Activated T-helper 1 cell treated with Interleukin-2 at 50 U/mL for 16 hours (primary cell): ENCODE data around the gene INTS1.
"Not testable (repeated sequence)": the region's sequence is repeated elsewhere in the genome, so short reads cannot be mapped to it uniquely, and the experiment has no call there.

Experiments
- DNase-seq: peaks from one replicate; pipeline ENCODE4 v3.0.0-alpha.2; 2020; ENCODE audit warnings: low read depth

INTS1 gene

DNA sequence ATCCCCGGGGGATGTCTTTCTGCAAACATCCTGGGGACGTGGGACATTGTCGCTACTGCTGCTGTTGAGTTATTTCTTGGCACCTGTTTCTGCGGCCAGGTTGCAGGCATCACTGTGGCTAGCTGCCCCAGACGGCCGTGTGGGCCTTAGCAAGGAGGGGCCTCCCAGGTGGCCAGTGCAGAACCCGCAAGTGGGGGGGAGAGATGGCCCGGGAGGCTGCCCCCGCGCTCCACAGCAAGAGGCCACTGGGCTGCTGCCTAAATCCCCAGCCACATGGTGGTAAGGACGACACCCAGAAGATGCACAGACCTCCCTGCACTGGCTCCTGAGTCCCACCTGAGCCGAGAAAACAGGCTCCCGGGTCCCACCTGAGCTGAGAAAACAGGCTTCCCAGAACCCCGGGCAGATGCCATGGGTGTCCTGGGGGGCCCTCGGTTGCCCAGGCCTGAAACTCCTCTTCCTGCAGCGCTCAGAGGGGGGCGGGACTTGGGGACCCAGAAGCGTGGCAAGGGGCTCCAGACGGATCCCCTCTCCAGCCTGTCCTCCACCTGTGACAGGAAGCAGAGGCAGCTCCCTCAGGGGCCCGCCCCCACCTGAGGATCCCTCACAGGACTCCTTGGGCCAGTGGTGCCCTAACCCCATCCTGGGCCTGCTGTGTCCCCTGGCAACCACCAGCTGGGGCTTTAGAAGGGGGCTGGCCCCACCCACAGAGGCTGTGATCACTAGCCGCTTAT lies 25.4 kb upstream of the INTS1 start:
- DNase-seq: no peak

DNA sequence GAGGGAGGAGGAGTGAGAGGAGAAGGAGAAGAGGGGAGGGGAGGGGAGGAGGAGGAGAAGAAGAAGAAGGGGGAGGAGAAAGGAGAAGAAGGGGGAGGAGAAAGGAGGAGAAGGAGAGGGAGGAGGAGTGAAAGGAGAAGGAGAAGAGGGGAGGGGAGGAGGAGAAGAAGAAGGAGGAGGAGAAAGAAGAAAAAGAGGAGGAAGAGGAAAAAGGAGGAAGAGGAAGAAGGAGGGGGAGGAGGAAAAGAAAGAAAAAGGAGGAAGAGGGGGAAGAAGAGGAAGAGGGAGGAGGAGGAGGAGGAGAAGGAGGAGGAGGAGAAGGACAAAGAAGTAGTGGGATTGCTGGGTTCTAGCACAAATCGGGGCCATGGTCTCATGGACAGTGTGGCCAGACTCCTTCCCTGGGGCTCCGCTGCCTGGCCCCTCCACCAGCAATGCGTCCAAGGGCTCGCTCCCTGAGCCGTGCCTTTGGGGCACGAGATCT lies 22.1 kb upstream of the INTS1 start:
- no peak for DNase-seq

DNA sequence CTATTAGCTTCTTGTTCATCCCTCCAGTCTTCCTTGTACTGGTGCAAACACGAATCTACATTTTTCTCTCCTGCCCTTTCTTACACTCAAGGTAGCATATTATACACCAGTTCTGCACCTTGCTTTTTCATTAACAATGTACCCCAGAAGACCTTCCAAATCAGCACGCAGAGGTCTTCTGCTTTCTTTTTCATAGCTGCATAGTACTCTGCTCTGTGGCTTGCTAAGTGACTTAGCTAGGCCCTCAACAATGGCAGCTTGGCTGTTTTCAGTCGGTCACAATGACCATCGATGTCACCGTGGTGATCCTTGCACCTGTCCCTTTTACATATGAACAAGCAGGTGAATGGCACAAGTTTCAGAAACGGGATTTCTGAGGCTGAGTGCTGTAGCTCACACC lies 21.2 kb upstream of the INTS1 start:
- no peak for DNase-seq

GRCh38 chr7:1523844-1524243 lies 19.7 kb upstream of the INTS1 start:
- no peak for DNase-seq

DNA sequence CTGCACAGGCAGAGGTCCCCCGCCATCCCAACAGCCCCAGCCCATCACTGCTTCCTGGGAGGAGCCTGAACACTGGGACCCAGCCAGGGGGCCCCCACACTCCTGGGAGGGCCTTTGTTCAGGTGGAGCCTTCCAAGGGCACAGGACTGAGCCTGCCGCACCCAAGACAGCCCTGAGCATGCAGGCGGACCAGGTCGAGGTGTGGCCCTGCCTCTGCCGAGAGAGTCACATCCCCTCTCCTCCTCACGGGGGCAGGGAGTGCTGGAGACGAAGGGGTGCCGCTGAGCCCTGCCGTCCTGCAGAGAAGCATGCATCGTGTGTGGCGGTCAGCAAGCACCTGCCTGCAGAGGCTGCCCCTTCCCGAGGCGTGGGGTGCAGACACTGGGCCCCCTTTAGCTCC lies 19.0 kb upstream of the INTS1 start:
- DNase-seq: no peak

DNA sequence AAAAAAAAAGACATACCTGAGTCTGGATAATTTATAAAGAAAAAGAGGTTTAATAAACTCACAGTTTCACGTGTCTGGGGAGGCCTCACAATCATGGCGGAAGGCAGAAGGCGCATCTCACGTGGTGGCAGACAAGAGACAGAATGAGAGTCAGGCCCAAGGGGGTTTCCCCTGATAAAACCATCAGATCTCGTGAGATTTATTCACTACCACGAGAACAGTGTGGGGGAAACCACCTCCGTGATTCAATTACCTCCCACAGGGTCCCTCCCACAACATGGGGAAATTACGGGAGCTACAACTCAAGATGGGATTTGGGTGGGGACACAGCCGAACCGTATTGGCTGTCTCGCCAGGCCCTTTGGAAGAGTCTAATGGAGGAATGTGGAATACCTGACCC lies 17.3 kb upstream of the INTS1 start:
- DNase-seq: no peak

- no peak for DNase-seq
These were observed 16.5 kb upstream of the INTS1 start for GRCh38 chr7:1520539-1521234.

- DNase-seq: not testable (repeated sequence)
These were observed 15.2 kb upstream of the INTS1 start for GRCh38 chr7:1519322-1519922.

GRCh38 chr7:1516586-1517251 lies 12.5 kb upstream of the INTS1 start:
- DNase-seq: no peak

DNA sequence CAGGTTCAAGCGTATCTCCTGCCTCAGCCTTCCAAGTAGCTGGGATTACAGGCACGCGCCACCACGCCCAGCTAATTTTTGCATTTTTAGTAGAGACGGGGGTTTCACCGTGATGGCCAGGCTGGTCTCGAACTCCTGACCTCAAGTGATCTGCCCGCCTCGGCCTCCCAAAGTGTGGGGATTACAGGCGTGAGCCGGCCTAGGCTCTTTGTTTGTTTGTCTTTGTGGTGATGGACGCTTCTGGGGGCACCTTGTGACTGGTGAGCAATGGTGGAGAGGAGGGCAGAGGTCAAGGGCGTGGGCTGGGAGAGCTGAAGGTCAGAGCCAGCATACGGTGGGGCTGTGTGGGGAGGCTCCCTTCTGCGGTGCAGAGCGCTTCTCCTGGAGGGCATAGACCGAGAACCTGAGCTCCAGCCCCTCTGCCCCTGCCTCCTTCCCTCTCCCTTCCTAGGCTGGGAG lies 11.3 kb upstream of the INTS1 start:
- DNase-seq: not testable (repeated sequence)

DNA sequence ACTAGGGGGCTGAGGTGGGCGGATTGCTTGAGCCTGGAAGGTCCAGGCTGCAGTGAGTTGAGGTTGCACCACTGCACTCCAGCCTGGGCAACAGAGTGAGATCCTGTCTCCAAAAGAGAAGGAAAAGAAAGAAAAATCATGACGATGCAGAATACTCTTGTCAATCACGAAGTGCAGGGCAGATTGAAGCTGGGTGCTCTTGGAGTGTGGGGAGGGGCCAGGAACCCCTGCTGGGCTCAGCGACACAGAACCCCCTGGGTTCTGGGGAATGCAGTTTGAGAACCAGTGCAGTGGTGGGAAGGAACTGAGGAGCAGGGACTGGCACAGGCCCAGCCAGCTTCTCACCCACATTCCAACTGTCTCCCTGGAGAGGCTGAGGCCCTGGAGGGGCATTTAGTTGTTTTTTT lies 10.8 kb upstream of the INTS1 start:
- no peak for DNase-seq

GRCh38 chr7:1514407-1514806 lies 10.2 kb upstream of the INTS1 start:
- DNase-seq: no peak

DNA sequence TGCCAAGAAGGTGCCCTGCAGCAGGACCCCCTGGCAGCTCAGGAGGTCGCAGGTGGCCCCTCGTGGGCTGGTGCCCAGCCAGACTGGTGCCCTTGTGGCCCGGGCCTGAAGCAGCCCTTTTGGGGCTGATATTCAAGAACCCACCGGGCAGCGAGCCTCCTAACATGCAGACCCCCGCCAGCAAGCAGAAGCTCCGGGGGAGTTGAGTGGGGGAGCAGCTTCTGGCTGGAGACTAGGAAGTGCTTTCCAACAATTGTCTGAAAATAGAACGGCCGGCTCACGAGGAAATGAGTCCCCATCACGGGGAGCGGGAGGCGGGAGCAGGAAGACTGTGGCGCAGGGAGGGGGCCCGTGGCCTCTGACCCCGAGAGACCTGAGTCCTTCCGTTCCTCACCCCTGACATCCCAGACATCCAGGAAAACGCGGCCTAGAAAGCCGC lies 9.5 kb upstream of the INTS1 start:
- no peak for DNase-seq

DNA sequence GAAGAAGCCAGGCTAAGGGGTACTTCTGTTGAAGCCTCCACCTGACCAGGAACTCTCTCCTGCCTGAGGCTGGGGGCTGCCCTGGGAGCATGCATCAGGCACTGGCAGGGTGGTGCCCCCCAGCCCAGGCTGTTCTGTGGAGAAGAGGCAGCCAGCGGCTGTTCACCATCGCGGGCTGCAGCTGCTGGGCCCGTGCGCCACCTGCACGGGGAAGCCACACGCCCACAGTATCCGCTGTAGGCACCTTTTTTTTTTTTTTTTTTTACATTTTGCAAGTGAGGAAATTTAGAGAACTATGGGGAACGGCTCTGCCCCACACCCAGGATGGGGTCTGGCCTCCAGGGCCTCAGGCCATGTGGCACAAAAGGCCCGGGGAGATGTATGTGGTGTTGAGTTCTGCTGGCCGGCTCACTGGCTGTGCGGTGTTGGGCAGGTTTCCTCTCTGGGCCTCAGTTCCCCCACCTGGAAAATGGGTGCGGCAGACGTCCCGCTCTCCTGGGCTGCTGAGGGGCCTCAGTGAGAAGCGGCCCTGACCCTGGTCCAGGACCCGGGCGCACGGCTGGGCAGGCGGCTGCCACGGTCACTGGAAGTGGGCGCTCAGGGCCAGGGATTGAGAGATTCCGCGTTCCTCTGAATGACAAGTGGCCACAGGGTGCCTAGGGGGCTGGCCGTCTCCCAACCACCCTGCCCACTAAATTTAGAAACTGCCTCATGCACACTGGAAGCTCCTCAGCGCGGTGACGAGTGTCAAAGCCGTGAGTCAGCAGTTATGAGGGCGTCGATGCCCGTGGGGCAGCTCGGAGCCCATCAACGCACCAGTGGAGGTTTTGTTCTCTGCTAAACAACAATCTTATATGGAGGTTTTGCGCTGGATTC lies 8.8 kb upstream of the INTS1 start:
- peak; percentile 25 for DNase-seq

GRCh38 chr7:1511444-1512422 lies 7.5 kb upstream of the INTS1 start:
- DNase-seq: no peak

DNA sequence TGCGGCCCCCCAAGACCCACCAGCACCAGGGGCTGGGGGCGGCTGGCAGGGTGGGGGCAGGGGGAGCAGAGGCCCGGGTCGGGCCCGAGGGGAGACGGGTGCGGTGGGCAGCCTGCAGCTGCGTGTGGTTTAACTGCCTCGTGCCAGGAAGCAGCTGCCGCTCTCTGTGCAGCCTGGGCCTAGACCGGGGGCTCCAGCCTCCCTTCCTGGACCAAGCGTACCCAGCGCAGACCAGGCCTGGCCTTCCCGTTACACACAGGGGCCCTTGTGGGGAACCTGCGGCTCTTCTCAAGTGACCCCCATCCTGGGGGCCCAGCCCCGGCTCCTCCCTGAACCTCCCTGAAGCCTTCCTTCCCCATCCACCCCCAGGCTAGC lies 6.6 kb upstream of the INTS1 start:
- DNase-seq: no peak

DNA sequence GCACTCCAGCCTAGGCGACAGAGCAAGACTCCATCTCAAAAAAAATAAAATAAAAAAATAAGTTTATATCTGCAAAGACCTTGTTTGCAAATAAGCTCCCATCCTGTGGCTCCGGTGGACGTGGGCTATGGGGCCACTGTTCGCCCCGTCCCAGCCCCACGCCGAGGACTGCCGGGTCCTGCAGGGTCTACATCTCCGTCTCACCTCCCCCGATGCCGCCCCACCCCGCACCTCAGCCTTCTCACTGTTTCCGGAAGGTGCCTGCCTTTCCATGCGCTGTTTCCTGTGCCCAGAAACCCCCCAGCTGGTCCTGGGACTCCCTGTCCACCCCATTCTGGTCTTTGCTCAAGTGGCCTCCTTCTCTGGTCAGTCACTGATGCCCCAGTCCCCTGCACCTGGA lies 5.0 kb upstream of the INTS1 start:
- DNase-seq: no peak

DNA sequence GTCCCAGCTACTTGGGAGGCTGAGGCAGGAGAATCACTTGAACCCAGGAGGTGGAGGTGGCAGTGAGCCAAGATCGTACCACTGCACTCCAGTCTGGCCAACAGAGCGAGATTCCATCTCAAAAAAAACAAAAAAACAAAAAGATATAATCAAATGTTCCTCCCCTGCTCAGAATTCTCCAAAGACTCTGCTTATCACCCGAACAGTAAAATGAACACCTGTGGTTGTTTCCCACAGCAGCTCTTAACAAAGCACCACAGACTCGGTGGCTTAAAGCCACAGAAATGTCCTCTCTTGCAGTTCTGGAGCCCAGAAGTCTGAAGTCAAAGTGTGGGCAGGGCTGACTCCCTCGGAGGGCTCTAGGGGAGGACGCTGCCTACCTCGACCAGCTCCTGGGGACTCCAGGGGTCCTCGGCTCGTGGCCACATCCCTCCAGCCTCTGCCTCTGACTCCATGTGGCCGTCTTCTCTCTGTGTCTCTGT lies 4.1 kb upstream of the INTS1 start:
- no peak for DNase-seq

DNA sequence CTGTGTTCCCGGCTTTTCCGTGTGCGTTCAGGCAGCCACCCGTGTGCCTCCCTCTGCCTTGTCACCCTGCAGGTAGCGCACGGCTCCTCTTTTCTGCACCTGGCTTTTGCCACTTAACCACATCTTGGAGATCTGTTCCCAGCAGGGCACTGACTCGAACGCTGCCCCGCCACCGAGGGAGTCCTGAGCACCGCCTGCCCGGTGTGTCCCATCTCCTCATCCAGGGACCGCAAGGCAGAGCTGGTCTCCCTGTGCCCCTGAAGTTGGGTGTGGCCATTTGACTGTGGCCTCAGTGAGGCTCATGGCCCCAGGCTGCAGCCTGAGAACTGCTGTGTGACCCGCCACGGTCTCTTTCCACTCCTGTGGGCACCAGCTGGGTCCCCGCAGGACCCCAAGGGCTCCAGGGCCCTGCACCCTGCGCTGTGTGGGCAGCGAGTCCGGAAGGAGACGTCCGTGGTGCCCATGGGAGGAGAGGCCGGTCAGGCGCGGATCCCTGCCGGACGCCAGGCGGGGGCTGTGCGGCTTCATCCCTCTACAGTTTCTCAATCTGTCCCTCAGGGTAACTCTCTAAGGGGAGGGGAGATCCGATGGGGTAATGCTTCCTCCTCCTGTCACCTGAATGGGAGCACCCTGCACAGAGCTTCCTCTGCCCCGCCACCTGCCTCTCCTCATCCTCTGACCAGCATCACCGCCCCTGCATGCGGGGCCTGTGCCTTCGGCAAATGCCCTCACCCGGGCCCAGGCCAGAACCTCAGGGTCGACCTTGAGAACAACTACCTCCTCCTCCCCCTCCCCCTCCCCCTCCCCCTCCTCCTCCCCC lies 1.8 kb upstream of the INTS1 start:
- DNase-seq: no peak
